IMR-90 (cell line): ENCODE data around the gene NFIA. TPM values are rescaled to one million over a fixed set of nuclear protein-coding genes. Genes with fewer than 3 reads are reported as not detected.

Source experiments
- ATAC-seq: fragments of 200-7000 bp; cut with Tn5 transposase; 2 replicates; pipeline ENCODE4 v1.9.1; 2020; ENCODE audit warnings: low read depth, mild to moderate bottlenecking, moderate library complexity
- BruUV-seq: library from RNA; stranded (reverse); fragments of 400-500 nt; replicated peaks from 2 replicates; lab custom pipeline; 2021; lab: Mats Ljungman, UMichigan
- CTCF ChIA-PET: fragments of 300-600 bp; formaldehyde crosslinking; extraction: SDS; loops from one replicate; lab custom pipeline; 2021; ENCODE audit warnings: antibody characterized with exemption; lab: Yijun Ruan, JAX
- POLR2A ChIA-PET: fragments of 300-600 bp; sonication (Branson Sonifier 250); formaldehyde crosslinking; loops from one replicate; lab custom pipeline; 2022; ENCODE audit warnings: antibody characterized with exemption; ENCODE audit not compliant: unreplicated experiment; lab: Charles Lee
- DNase-seq: peaks from one replicate; pipeline ENCODE4 v3.0.0; 2013
- H2AFZ ChIP-seq: replicated peaks from 2 replicates; pipeline ENCODE3; 2013; ENCODE audit warnings: low read length, mild to moderate bottlenecking; ENCODE audit not compliant: poor library complexity
- H2AK5ac ChIP-seq: 2 replicates; pipeline ENCODE4 v1.6.1; 2013; ENCODE audit warnings: low read depth, low read length, inconsistent platforms
- H2AK9ac ChIP-seq: replicated peaks from 2 replicates; pipeline ENCODE3; 2013; ENCODE audit warnings: mild to moderate bottlenecking, low read depth, low read length, moderate library complexity; ENCODE audit not compliant: poor library complexity
- H2BK120ac ChIP-seq: 2 replicates; pipeline ENCODE4 v1.6.1; 2013; ENCODE audit warnings: low read depth, low read length, inconsistent platforms
- H2BK15ac ChIP-seq: 3 replicates; pipeline ENCODE4 v1.6.1; 2013; ENCODE audit warnings: low read depth, low read length, inconsistent platforms
- H2BK20ac ChIP-seq: 2 replicates; pipeline ENCODE4 v1.6.1; 2013; ENCODE audit warnings: low read depth, mild to moderate bottlenecking, inconsistent platforms, low read length, moderate library complexity
- H2BK5ac ChIP-seq: 2 replicates; pipeline ENCODE4 v1.6.1; 2013; ENCODE audit warnings: mild to moderate bottlenecking, low read depth, low read length, inconsistent platforms; ENCODE audit not compliant: poor library complexity, severe bottlenecking
- H3K14ac ChIP-seq: replicated peaks from 2 replicates; pipeline ENCODE4 v1.6.1; 2013; ENCODE audit warnings: low read depth, low read length, inconsistent platforms
- H3K18ac ChIP-seq: 2 replicates; pipeline ENCODE4 v1.6.1; 2013; ENCODE audit warnings: low read depth, low read length, control low read depth
- H3K23ac ChIP-seq: 2 replicates; pipeline ENCODE4 v1.6.1; 2013; ENCODE audit warnings: low read depth, low read length, inconsistent platforms
- H3K27ac ChIP-seq: 2 replicates; pipeline ENCODE4 v1.5.1; 2013; ENCODE audit warnings: mild to moderate bottlenecking, control low read depth, low read length; ENCODE audit not compliant: insufficient read depth
- H3K27me3 ChIP-seq: 2 replicates; pipeline ENCODE4 v1.6.1; 2013; ENCODE audit warnings: low read length; ENCODE audit not compliant: control insufficient read depth, insufficient read depth
- H3K36me3 ChIP-seq: 2 replicates; pipeline ENCODE4 v1.6.1; 2013; ENCODE audit warnings: low read length, mixed read lengths; ENCODE audit not compliant: control insufficient read depth, insufficient read depth
- H3K4ac ChIP-seq: 2 replicates; pipeline ENCODE4 v1.6.1; 2013; ENCODE audit warnings: low read depth, low read length, inconsistent platforms
- H3K4me1 ChIP-seq: 2 replicates; pipeline ENCODE4 v1.6.1; 2013; ENCODE audit warnings: low read length, mixed read lengths; ENCODE audit not compliant: control insufficient read depth, insufficient read depth
- H3K4me2 ChIP-seq: 2 replicates; pipeline ENCODE4 v1.6.1; 2013; ENCODE audit warnings: low read depth, mild to moderate bottlenecking, control low read depth, low read length, moderate library complexity
- H3K4me3 ChIP-seq: 2 replicates; pipeline ENCODE4 v1.5.1; 2013; ENCODE audit warnings: low read depth, mild to moderate bottlenecking, control low read depth, low read length, moderate library complexity; ENCODE audit not compliant: insufficient read depth
- H3K56ac ChIP-seq: 2 replicates; pipeline ENCODE4 v1.6.1; 2013; ENCODE audit warnings: low read length, inconsistent platforms; ENCODE audit not compliant: insufficient read depth; ENCODE audit errors: extremely low read depth
- H3K79me1 ChIP-seq, 2 experiments: 2 replicates each; pipeline ENCODE4 v1.6.1; 2013; ENCODE audit warnings: low read length in 2 of 2, inconsistent platforms in 1 of 2, low read depth in 1 of 2
- H3K9ac ChIP-seq: 2 replicates; pipeline ENCODE4 v1.6.1; 2013; ENCODE audit warnings: low read depth, low read length, control low read depth
- H3K9me1 ChIP-seq: 2 replicates; pipeline ENCODE4 v1.6.1; 2013; ENCODE audit warnings: low read length, inconsistent platforms; ENCODE audit not compliant: insufficient read depth
- H3K9me3 ChIP-seq: 2 replicates; pipeline ENCODE4 v1.6.1; 2013; ENCODE audit warnings: low read length; ENCODE audit not compliant: control insufficient read depth, insufficient read depth
- H4K20me1 ChIP-seq: 2 replicates; pipeline ENCODE4 v1.6.1; 2013; ENCODE audit warnings: low read length, inconsistent platforms; ENCODE audit not compliant: insufficient read depth
- H4K5ac ChIP-seq: 2 replicates; pipeline ENCODE4 v1.6.1; 2013; ENCODE audit warnings: mild to moderate bottlenecking, low read depth, low read length, control low read depth
- H4K8ac ChIP-seq, 2 experiments: 2 replicates each; pipeline ENCODE4 v1.6.1; 2013; ENCODE audit warnings: low read depth in 2 of 2, low read length in 2 of 2, control low read depth in 1 of 2, inconsistent platforms in 1 of 2
- H4K91ac ChIP-seq: 2 replicates; pipeline ENCODE4 v1.6.1; 2013; ENCODE audit warnings: low read depth, low read length, inconsistent platforms; ENCODE audit not compliant: insufficient read depth
- BHLHE40 ChIP-seq: fragments of 150-350 bp; IDR thresholded peaks from 2 replicates; pipeline ENCODE4 v1.6.1; 2016; ENCODE audit warnings: mild to moderate bottlenecking, low read depth, low read length
- NFE2L2 ChIP-seq: fragments of 150-350 bp; IDR thresholded peaks from 2 replicates; pipeline ENCODE4 v1.6.1; 2016; ENCODE audit warnings: low read depth, mild to moderate bottlenecking, low read length
- SMC3 ChIP-seq: fragments of 150-350 bp; IDR thresholded peaks from 2 replicates; pipeline ENCODE4 v1.6.1; 2016; ENCODE audit warnings: low read depth, mild to moderate bottlenecking, antibody characterized with exemption, low read length, moderate library complexity
- WGBS, 2 experiments: methylation state at CpG; one replicate each; pipeline versions ENCODE4 v1.1.5 to v1.1.7; 2013; ENCODE audit warnings: missing lambda C conversion rate in 2 of 2; ENCODE audit not compliant: insufficient read length in 1 of 2; ENCODE audit errors: extremely low coverage in 2 of 2; 5-methylcytosine and 5-hydroxymethylcytosine counted together
- dilution Hi-C: fragments of 300-500 bp; cut with HindIII; formaldehyde crosslinking; loops from one replicate; pipeline ENCODE4 v1.14.3; 2018; ENCODE audit warnings: low sequenced_read_pairs; ENCODE audit not compliant: unreplicated experiment
- in situ Hi-C: fragments of 300-500 bp; cut with MboI; formaldehyde crosslinking; loops from 3 replicates; pipeline ENCODE4 v1.14.3; 2019; ENCODE audit warnings: low sequenced_read_pairs, inconsistent platforms, mixed read lengths
- intact Hi-C: fragments of 100-400 bp; cut with micrococcal nuclease; formaldehyde crosslinking; loops from 2 replicates; pipeline ENCODE4 v1.10.0; 2022
- polyA plus RNA-seq, 3 experiments: library from polyadenylated mRNA; depleted of rRNA; stranded (reverse); fragments of >200 nt; gene quantifications; 2 replicates each; pipeline ENCODE4 v1.2.3, GENCODE V29; 2012; ENCODE audit warnings: low replicate concordance in 1 of 3
- total RNA-seq: library from RNA; depleted of rRNA; stranded (reverse); fragments of >200 nt; gene quantifications from 2 replicates; pipeline ENCODE4 v1.2.3, GENCODE V29; 2012
- TF ChIP-seq, protein P1 (sequence below): conservative IDR thresholded peaks from 2 replicates; pipeline ENCODE4 v1.5.1; 2012; ENCODE audit warnings: mild to moderate bottlenecking, low read depth, low read length, improper control_type of control experiment

Gene NFIA
- total and polyA plus RNA-seq, 2 of the 4 experiments (the other 2 are of a cell fraction), result 1.6 to 2.2 TPM

DNA sequence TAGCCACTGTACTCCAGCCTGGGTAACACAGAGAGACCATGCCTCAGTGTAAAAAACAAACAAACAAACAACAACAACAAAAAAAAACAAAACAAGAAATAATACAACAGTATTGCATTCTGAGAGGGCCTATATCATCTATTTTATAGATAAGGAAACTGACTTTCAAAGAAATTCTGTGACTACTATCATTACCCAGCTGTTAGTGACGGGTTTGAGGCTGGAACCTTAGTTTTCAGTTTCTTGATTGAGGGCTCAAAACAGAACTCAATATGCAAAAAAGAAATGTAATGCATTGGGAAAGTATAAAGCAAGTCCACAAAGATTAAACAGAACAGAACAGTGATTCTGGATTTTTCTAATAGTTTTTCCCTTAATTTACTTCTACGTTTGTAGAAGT is 149.4 kb downstream of the NFIA start:
- Histone ChIP-seq H4K8ac (no peak overlapping the region), H4K5ac (no peak overlapping the region), H3K9me1 (no peaks in the 10 kb centered on the region), H3K27me3 (no peaks in the 10 kb centered on the region), H3K14ac (no peak overlapping the region), H2BK5ac (no peak overlapping the region), H4K91ac (no peak overlapping the region), H3K4me3 (no peak overlapping the region), H3K36me3 (no peaks in the 10 kb centered on the region), H2BK20ac (no peak overlapping the region), H3K56ac (no peak overlapping the region), H4K20me1 (no peaks in the 10 kb centered on the region), H3K23ac (no peak overlapping the region), H2AFZ (no peak overlapping the region), H3K27ac (no peak overlapping the region), H2AK9ac (no peak overlapping the region), H2BK120ac (no peak overlapping the region), H2BK15ac (no peak overlapping the region), H3K79me1 (no peaks in the 10 kb centered on the region), H3K4ac (no peak overlapping the region), H3K9me3 (no peaks in the 10 kb centered on the region), H2AK5ac (no peak overlapping the region), H3K4me2 (no peak overlapping the region), H3K9ac (no peak overlapping the region), H3K4me1 (no peaks in the 10 kb centered on the region), H3K18ac (no peak overlapping the region)
- CTCF ChIA-PET, result no interaction called here
- no peak for ATAC-seq
- BruUV-seq, result no TSS peak
- POLR2A ChIA-PET, result no interaction called here
- TF ChIP-seq BHLHE40 (no peak), NFE2L2 (no peak), SMC3 (no peak)
- TF ChIP-seq, protein P1, sequence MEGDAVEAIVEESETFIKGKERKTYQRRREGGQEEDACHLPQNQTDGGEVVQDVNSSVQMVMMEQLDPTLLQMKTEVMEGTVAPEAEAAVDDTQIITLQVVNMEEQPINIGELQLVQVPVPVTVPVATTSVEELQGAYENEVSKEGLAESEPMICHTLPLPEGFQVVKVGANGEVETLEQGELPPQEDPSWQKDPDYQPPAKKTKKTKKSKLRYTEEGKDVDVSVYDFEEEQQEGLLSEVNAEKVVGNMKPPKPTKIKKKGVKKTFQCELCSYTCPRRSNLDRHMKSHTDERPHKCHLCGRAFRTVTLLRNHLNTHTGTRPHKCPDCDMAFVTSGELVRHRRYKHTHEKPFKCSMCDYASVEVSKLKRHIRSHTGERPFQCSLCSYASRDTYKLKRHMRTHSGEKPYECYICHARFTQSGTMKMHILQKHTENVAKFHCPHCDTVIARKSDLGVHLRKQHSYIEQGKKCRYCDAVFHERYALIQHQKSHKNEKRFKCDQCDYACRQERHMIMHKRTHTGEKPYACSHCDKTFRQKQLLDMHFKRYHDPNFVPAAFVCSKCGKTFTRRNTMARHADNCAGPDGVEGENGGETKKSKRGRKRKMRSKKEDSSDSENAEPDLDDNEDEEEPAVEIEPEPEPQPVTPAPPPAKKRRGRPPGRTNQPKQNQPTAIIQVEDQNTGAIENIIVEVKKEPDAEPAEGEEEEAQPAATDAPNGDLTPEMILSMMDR, result no peak
- in situ Hi-C loops (no loop called here), intact Hi-C loops (no loop called here), dilution Hi-C loops (no loop called here)
- WGBS, 2 experiments, result no CpG with 5 or more reads among the region's 2 CpGs
- DNase-seq, result no peak
